Stimulated activated naive CD4-positive, alpha-beta T cell treated with Interleukin-2 at 50 U/mL for 16 hours (primary cell): Measurements from ENCODE around the gene LNPK.
"Not testable (repeated sequence)": the region's sequence is repeated elsewhere in the genome, so short reads cannot be mapped to it uniquely, and the experiment has no call there.

ENCODE experiments used
- DNase-seq: peaks from one replicate; lab custom pipeline; 2025; lab: John Stamatoyannopoulos, UW

The LNPK gene

GRCh38 chr2:176001916-176002687 is at the start of gene LNPK:
TSS of gene LNPK (minus strand) at chr2:176002267. CDS start at chr2:175995584, 6,683 bp downstream.
- DNase-seq, result peak; percentile 84

- DNase-seq, result no peak
These were observed 37.3 kb upstream of the LNPK start for GRCh38 chr2:176039375-176039774.

GRCh38 chr2:176038694-176039093 is 36.6 kb upstream of the LNPK start:
- DNase-seq, result no peak

DNA sequence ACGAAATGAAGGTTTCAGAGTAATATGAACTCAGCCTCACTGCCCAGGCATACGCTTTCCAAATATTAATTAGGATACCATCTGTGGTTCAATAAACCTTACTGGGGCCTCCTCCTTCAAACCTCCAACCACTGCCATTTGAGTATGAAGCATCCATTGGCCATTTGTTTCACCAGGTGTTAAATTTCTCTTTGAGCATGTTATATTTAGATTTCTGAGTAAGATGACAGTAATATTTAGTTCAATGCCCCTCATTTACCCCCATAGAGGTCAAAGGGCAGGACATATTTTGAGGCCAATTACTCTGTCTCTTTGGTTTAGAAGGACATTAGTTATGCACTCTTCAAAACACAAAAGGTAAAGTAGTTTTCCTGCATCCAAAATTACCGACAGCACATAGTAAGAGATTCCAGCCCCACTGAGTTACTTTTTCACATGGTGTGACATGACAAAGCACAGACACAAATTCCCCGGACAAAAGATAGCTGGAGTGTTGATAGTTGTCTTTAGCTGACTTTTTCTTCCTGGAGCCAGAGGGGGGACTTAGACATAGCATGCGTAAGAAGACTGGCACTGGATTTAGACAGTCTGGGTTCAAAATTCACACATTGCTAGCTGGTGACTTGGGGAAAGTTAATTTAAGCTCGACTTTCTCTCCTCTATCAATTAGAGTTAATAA is 33.1 kb upstream of the LNPK start:
- no peak for DNase-seq

DNA sequence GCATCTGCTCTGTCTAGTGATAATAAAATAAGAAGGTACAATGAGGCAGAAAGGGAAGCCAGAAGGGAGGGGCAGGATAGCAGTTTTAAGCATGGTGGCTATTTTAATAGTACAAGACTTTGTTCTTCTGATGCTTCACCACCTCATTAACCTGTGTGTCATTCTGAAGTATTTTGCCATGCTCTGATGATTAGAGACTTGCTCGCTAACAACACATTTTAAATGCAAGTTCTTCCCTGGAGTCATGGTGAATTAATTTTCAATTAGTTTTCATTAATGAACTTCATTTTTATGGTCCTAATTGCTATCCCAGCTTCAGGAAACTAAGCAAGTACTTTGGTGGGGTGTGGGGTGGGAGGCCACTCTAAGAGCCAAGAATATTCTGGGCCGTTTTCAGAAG is 25.7 kb upstream of the LNPK start:
- DNase-seq, result no peak

GRCh38 chr2:176025932-176026331 is 23.9 kb upstream of the LNPK start:
- DNase-seq, result no peak

GRCh38 chr2:176024083-176024482 is 22.0 kb upstream of the LNPK start:
- no peak for DNase-seq

DNA sequence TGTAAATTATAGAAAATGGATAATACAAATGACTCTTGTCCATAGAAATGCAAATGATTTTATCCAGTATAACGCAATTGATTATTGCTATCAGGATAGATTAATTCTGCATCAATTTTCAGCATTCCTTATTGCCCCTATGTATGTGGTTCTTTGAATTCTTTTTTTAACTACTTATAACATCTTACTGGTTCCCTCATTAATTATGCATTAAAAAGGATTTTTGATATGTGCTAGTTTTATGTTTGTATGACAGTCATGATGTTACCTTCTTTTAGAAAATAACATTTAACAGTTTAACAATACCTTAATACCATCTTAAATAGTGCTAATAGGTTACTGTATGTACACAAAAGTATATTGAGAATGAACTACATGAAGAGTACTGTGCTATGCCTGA is 20.0 kb upstream of the LNPK start:
- no peak for DNase-seq

- DNase-seq, result no peak
These were observed 18.3 kb upstream of the LNPK start for GRCh38 chr2:176020400-176020799.

DNA sequence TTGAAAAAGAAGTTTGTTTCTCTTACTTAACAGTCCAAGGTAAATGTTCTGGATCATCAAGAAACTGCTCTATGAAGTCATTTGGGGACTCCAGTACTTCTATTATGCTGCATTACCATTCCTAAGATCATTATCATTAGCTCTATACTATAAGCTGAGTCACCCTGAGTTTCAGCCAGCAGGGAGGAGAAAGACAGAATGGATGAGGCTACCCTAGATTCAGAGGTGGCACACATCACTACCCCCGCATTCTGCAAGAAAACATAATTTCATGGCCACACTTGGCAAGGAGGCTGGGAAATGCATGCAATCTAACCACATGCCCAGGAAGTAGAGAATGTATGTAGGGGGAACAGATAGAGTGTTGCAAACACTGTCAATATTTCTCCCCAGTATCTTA is 16.6 kb upstream of the LNPK start:
- no peak for DNase-seq

DNA sequence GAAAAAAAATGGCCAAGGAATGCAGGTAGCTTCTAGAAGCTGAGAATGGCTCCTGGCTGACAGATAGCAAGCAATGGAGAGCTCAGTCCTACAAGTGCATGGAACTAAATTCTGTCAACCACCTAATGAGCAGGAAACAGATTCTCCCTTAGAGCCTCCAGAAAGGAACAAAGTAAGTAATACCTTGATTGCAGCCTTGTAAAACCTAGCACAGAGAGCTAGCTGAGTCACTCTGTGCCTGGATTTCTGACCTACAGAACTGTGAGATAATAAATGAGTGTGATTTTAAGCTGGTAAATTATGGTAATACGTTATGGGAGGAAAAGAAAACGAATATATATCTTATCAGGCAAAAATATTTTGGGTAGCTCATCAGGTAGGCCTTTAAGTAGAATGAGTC is 7.4 kb upstream of the LNPK start:
- DNase-seq, result no peak

GRCh38 chr2:176004934-176005333 is 2.9 kb upstream of the LNPK start:
- DNase-seq, result no peak

- no peak for DNase-seq
These were observed 1.9 kb upstream of the LNPK start for GRCh38 chr2:176003958-176004357.

- DNase-seq, result no peak
These were observed 682 bp upstream of the LNPK start for GRCh38 chr2:176002688-176003210.

- DNase-seq, result peak; percentile 42
These were observed 669 bp downstream of the LNPK start for GRCh38 chr2:176001281-176001915.

DNA sequence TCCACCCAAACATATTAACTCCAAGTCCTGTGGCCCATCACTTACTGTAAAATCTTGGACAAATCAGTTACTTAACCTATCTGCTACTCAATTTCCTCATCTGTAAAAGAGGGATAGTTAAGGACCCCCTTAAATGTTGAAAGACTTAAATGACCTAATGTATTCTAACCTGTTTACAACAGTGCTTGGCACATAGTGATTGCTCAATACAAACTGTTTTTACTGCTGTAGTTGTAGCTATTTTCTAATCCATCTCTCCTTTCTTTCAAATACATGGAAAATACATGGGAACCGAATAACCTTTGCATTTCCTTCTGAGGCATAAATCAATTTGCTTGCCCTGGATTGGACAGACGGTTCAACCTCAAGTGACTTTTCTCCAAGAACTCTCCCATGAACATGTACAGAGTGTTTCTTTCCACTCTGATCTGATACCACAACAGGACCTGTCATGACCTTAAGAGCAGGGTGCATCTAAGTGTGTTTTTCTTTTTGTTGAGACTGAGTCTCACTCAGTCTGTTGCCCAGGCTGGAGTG is 2.7 kb downstream of the LNPK start:
- no peak for DNase-seq

DNA sequence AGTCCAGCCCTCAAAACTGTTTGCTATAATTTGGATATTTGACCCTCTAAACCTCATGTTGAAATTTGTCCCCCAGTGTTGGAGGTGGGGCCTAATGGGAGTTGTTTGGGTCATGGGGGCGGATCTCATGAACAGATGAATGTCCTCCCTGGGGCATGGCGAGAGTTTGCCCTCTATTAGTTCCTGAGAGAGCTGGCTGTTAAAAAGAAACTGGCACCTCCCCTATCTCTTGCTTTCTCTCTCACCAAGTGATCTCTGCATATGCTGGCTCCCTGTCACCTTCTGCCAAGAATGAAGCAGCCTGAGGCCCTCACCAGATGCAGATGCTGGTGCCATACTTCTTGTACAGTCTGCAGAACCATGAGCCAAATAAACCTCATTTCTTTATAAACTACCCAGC is 12.0 kb downstream of the LNPK start:
- DNase-seq, result no peak

DNA sequence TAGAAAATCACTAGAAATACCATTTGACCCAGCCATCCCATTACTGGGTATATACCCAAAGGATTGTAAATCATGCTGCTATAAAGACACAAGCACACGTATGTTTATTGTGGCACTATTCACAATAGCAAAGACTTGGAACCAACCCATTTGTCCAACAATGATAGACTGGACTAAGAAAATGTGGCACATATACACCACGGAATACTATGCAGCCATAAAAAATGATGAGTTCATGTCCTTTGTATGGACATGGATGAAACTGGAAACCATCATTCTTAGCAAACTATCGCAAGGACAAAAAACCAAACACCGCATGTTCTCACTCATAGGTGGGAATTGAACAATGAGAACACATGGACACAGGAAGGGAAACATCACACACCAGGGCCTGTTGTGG is 14.9 kb downstream of the LNPK start:
- DNase-seq, result not testable (repeated sequence)

DNA sequence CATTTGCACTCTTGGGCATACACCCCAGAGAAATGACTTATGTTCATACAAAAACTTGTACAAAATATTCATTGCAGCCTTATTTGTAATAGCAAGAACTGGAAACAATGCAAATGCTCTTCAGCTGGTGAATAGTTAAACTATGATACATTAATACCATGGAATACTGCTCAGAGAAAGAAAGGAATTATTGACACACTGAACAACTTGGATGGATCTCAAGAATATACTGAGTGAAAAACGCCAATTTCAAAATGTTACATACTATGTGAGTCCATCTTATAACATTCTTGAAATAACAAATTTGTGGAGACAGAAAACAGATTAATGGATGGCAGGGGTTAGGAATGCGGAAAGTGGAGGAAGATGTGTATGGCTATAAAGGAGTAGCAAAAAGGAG is 17.2 kb downstream of the LNPK start:
- DNase-seq, result no peak

GRCh38 chr2:175981551-175981950 is 20.5 kb downstream of the LNPK start:
- no peak for DNase-seq

GRCh38 chr2:175976391-175977157 is 25.5 kb downstream of the LNPK start:
- no peak for DNase-seq

GRCh38 chr2:175973373-175973772 is 28.7 kb downstream of the LNPK start:
- no peak for DNase-seq
